Astrocyte (in vitro differentiated cells and primary cell): ENCODE results near the gene CCDC28B. TPM values are rescaled to one million over a fixed set of nuclear protein-coding genes. Genes with fewer than 3 reads are reported as not detected.
A peak's percentile ranks its signal among the peaks of the same experiment; 100 is the strongest.

ENCODE experiments used
- DNase-seq: peaks from one replicate; pipeline ENCODE4 v3.0.0-alpha.2; 2010; ENCODE audit warnings: low read depth
- FAIRE-seq: peaks from 2 replicates; lab custom pipeline; 2011; peaks lifted over from hg19 to GRCh38; lab: Jason Lieb, UNC
- H2AFZ ChIP-seq: 2 replicates; pipeline ENCODE4 v1.6.0; 2012; ENCODE audit warnings: low read depth, low read length, inconsistent platforms
- H3K27ac ChIP-seq: 2 replicates; pipeline ENCODE4 v1.5.1; 2011; ENCODE audit warnings: low read depth, low read length, inconsistent platforms
- H3K27me3 ChIP-seq: 2 replicates; pipeline ENCODE4 v1.6.0; 2011; ENCODE audit warnings: low read length, inconsistent platforms; ENCODE audit not compliant: insufficient read depth
- H3K36me3 ChIP-seq: 2 replicates; pipeline ENCODE4 v1.5.1; 2011; ENCODE audit warnings: low read length, inconsistent platforms; ENCODE audit not compliant: insufficient read depth
- H3K4me1 ChIP-seq: 2 replicates; pipeline ENCODE4 v1.5.1; 2011; ENCODE audit warnings: low read length, inconsistent platforms; ENCODE audit not compliant: insufficient read depth
- H3K4me2 ChIP-seq: 2 replicates; pipeline ENCODE4 v1.6.0; 2012; ENCODE audit warnings: low read length, inconsistent platforms
- H3K4me3 ChIP-seq: 2 replicates; pipeline ENCODE4 v1.5.1; 2011; ENCODE audit warnings: low read depth, mild to moderate bottlenecking, low read length, inconsistent platforms; ENCODE audit not compliant: insufficient read depth
- H3K79me2 ChIP-seq: 2 replicates; pipeline ENCODE4 v1.6.0; 2012; ENCODE audit warnings: mild to moderate bottlenecking, low read length, inconsistent platforms; ENCODE audit not compliant: insufficient read depth
- H3K9ac ChIP-seq: 2 replicates; pipeline ENCODE4 v1.6.0; 2012; ENCODE audit warnings: mild to moderate bottlenecking, low read length, inconsistent platforms
- H3K9me3 ChIP-seq: 2 replicates; pipeline ENCODE4 v1.5.1; 2012; ENCODE audit warnings: low read depth, mild to moderate bottlenecking, low read length, inconsistent platforms; ENCODE audit not compliant: insufficient read depth
- H4K20me1 ChIP-seq: 2 replicates; pipeline ENCODE4 v1.6.0; 2012; ENCODE audit warnings: low read length, inconsistent platforms; ENCODE audit not compliant: insufficient read depth
- H3K27ac Mint-ChIP-seq: one replicate; pipeline ENCODE4 v1.8.0; 2021; ENCODE audit warnings: mild to moderate bottlenecking, mixed read lengths; ENCODE audit not compliant: unreplicated experiment
- H3K27me3 Mint-ChIP-seq: one replicate; pipeline ENCODE4 v1.8.0; 2021; ENCODE audit warnings: low read depth, mixed read lengths; ENCODE audit not compliant: unreplicated experiment
- H3K36me3 Mint-ChIP-seq: one replicate; pipeline ENCODE4 v1.8.0; 2021; ENCODE audit warnings: low read depth, mixed read lengths; ENCODE audit not compliant: unreplicated experiment
- H3K4me1 Mint-ChIP-seq: one replicate; pipeline ENCODE4 v1.8.0; 2021; ENCODE audit warnings: low read depth, mixed read lengths; ENCODE audit not compliant: unreplicated experiment
- H3K4me3 Mint-ChIP-seq: one replicate; pipeline ENCODE4 v1.8.0; 2021; ENCODE audit warnings: mild to moderate bottlenecking, moderate library complexity, mixed read lengths; ENCODE audit not compliant: unreplicated experiment
- H3K9me3 Mint-ChIP-seq: one replicate; pipeline ENCODE4 v1.8.0; 2021; ENCODE audit warnings: mild to moderate bottlenecking, mixed read lengths; ENCODE audit not compliant: unreplicated experiment
- EZH2 ChIP-seq: IDR thresholded peaks from 2 replicates; pipeline ENCODE4 v1.6.1; 2012; ENCODE audit warnings: mild to moderate bottlenecking, low read length, inconsistent platforms; ENCODE audit not compliant: insufficient read depth
- total RNA-seq: library from RNA; stranded (reverse); gene quantifications from 2 replicates; pipeline ENCODE4 v1.2.1, GENCODE V29; 2021
- TF ChIP-seq, protein P1 (sequence below): IDR thresholded peaks from 2 replicates; pipeline ENCODE4 v1.5.1; 2011; ENCODE audit warnings: low read depth, mild to moderate bottlenecking, inconsistent platforms, low read length, moderate library complexity; ENCODE audit not compliant: insufficient read depth

Gene CCDC28B
- total RNA-seq, 1 donor from 2014 or later, result 16.0 TPM

DNA sequence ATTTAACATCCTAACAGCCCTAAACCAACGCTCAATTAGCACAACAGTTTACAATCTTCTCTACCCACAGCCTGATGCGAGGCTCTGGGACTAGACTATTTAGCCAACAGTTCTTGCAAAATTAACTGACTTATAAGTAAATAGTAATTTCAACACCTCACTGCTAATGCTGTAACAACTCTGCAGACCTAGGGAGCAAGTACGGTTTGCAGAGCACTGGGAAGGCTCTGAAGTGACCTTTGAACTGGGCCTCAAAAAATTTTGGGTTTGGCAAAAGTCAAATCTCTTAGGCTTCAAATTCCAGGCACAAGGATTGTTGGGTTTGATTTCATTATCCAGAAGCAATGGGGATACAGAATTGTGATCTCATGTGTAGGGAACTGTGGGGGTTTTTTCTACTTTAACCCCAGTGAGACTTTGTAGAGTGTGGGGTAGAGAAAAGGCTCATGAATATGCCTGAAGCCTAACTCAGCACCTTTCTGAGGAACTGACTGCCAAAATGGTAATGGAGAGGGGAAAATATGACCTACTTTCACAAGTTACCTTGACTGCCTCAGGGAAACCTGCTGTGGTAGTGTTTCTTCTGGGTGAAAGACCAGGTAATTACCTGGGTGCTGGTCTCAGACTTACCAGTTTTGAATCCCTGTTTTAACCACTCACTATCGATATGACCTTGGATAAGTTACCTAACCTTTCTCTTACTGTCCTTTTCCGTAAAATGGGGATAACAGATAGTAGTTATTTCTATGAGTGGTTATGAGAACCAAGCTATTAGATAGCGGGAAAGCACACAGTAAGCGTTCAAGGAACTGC, 21.8 kb upstream of the CCDC28B start:
- no peak for TF ChIP-seq EZH2
- TF ChIP-seq, protein P1, sequence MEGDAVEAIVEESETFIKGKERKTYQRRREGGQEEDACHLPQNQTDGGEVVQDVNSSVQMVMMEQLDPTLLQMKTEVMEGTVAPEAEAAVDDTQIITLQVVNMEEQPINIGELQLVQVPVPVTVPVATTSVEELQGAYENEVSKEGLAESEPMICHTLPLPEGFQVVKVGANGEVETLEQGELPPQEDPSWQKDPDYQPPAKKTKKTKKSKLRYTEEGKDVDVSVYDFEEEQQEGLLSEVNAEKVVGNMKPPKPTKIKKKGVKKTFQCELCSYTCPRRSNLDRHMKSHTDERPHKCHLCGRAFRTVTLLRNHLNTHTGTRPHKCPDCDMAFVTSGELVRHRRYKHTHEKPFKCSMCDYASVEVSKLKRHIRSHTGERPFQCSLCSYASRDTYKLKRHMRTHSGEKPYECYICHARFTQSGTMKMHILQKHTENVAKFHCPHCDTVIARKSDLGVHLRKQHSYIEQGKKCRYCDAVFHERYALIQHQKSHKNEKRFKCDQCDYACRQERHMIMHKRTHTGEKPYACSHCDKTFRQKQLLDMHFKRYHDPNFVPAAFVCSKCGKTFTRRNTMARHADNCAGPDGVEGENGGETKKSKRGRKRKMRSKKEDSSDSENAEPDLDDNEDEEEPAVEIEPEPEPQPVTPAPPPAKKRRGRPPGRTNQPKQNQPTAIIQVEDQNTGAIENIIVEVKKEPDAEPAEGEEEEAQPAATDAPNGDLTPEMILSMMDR, result no peak
- peaks cover 20% of the 10 kb centered on the region for H3K36me3 Mint-ChIP-seq
- H3K27ac ChIP-seq, result peak overlapping the region; percentile 91

DNA sequence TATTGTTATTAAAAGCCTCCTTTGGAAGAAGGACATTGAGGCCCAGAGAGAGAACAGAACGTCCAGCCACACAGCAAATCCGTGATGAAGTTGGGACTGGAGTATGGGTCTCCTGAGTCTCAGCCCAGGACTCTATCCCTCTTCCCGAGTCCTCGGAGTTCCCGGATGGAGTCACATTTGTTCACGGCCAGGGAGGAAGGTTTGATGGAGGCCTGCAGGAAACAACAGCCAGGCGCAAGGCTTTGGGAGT, 21.3 kb upstream of the CCDC28B start:
- Histone ChIP-seq H3K4me2 (peak overlapping the region; percentile 91), H3K36me3 (peaks cover 4% of the 10 kb centered on the region), H4K20me1 (peaks cover 28% of the 10 kb centered on the region), H3K9me3 (no peaks in the 10 kb centered on the region), H3K9ac (peak overlapping the region; percentile 97), H3K79me2 (peaks cover 36% of the 10 kb centered on the region), H3K4me1 (peaks cover 19% of the 10 kb centered on the region), H3K27ac (peak overlapping the region; percentile 91), H2AFZ (peak overlapping the region; percentile 65), H3K4me3 (peak overlapping the region; percentile 69), H3K27me3 (no peaks in the 10 kb centered on the region)
- FAIRE-seq (no peak), DNase-seq (no peak)
- peaks cover 20% of the 10 kb centered on the region for H3K36me3 Mint-ChIP-seq
- peak overlapping the region; percentile 52 for H3K4me3 Mint-ChIP-seq
- TF ChIP-seq, protein P1, result no peak
- no peak for TF ChIP-seq EZH2
- H3K4me1 Mint-ChIP-seq, result peaks cover 14% of the 10 kb centered on the region
- peak overlapping the region; percentile 82 for H3K27ac Mint-ChIP-seq
- H3K9me3 Mint-ChIP-seq, result no peaks in the 10 kb centered on the region
- H3K27me3 Mint-ChIP-seq, result no peaks in the 10 kb centered on the region

More for the DNA sequence above, 21.8 kb upstream of the CCDC28B start:
- FAIRE-seq (no peak), DNase-seq (no peak)
- Histone ChIP-seq H3K4me2 (peak overlapping the region; percentile 91), H3K9me3 (no peaks in the 10 kb centered on the region), H3K36me3 (no peaks in the 10 kb centered on the region), H3K4me3 (peak overlapping the region; percentile 69), H2AFZ (peak overlapping the region; percentile 65), H4K20me1 (peaks cover 24% of the 10 kb centered on the region), H3K4me1 (peaks cover 19% of the 10 kb centered on the region), H3K79me2 (peaks cover 31% of the 10 kb centered on the region), H3K27me3 (no peaks in the 10 kb centered on the region), H3K9ac (peak overlapping the region; percentile 97)
- Mint-ChIP-seq H3K4me3 (peak overlapping the region; percentile 52), H3K9me3 (no peaks in the 10 kb centered on the region), H3K27me3 (no peaks in the 10 kb centered on the region), H3K4me1 (peaks cover 11% of the 10 kb centered on the region), H3K27ac (peak overlapping the region; percentile 82)
